GM18498 (cell line): ENCODE measurements around the gene TTC24.

ENCODE experiments used
- ATAC-seq: cut with Tn5 transposase; IDR thresholded peaks from one replicate; pipeline ENCODE4 v1.9.1; 2021; ENCODE audit warnings: mild to moderate bottlenecking, moderate library complexity; ENCODE audit not compliant: unreplicated experiment

Gene TTC24

GRCh38 chr1:156553860-156554485 lies 25.6 kb upstream of the TTC24 start:
- no peak for ATAC-seq

DNA sequence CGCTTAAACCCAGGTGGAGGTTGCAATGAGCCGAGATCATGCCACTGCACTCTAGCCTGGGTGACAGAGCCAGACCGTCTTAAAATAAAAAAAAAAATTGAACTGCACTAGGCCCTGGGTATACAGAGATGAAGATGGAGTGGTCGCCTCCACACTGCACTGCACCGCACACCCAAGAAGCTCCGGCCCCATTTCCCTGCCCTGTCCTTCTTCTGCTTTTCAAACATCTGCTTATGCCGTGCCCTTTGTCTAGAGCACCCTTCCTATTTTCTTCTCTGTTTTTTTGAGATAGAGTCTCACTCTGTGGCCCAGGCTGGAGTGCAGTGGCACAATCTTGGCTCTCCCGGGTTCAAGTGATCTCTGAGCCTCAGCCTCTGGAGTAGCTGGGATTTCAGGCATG lies 24.6 kb upstream of the TTC24 start:
- no peak for ATAC-seq

DNA sequence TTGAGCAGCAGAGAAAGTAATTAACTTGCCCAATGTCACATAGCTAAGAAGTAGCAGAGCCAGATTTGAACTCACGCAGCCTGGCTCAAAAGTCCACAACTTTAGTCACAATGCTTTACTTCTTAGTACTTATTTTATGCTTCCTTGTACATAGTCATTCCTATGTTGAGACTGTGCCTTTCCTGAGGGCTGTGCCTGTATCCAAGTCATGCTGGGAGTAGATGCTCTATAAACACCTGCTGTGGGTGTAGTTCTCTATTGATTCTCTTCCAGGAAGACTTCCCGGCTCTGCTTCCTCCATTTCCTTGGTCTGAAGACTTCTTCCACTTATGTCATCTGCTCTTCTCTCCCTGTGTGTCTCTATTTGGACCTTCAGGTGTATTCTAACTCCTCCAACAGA lies 23.8 kb upstream of the TTC24 start:
- ATAC-seq = no peak

- ATAC-seq = no peak
Measured at GRCh38 chr1:156556354-156556753, 23.2 kb upstream of the TTC24 start.

DNA sequence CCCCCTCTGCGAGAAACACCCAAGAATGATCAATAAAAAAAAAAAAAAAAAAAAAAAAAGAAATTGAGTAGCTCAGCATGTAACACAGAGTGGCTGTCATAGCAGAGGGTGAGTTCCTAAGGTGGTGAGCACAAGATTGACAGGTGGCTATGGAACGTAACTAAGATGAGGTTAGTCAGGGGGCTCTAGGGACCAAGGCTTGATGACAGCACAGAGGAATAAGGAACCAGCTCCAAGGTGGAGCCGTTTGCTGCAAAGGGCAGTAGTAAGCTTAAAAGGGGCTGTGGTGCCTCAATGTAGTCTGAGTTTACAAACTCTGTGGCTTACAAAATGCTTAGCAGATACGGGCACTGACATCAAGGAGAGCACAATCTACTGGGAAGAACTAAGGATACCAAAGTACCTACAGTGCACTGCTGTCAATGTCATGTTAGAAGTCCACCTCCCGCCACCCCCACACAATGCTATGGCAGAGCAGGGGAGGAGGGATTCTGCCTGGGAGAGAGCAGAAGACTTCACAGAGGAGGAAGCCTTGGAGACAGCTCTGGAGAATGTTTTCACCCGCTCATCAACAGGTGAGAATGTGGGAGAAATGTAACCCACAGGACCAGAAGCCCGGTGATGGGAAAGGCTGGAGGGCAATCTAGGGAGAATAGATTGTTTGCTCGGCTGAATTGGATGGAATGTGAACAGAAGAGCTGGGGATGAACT lies 20.3 kb upstream of the TTC24 start:
- no peak for ATAC-seq

DNA sequence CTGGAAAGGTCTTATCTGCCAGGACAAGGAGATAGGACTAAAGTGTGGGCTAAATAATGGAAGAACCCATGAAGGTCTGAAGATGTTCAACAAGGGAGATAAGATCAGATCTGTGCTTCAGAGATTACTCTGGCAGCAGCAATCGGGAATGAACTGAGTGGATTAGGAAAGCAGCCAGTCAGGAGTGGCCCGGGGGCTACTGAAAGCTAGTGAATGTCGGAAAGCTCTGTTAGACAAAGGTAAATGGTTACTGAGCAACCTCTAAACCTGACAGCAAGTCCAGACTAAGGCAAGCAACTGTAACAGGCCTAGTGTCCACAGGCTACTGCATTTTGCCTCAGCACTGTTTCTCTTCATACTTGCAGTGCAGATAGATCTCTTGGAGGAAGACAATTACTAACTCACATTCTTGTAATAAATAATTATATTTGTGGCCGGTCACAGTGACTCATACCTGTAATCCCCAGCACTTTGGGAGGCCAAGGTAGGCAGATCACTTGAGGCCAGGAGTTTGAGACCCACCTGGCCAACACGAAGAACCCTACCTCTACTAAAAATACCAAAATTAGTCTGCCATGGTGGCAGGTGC lies 19.6 kb upstream of the TTC24 start:
- no peak for ATAC-seq

DNA sequence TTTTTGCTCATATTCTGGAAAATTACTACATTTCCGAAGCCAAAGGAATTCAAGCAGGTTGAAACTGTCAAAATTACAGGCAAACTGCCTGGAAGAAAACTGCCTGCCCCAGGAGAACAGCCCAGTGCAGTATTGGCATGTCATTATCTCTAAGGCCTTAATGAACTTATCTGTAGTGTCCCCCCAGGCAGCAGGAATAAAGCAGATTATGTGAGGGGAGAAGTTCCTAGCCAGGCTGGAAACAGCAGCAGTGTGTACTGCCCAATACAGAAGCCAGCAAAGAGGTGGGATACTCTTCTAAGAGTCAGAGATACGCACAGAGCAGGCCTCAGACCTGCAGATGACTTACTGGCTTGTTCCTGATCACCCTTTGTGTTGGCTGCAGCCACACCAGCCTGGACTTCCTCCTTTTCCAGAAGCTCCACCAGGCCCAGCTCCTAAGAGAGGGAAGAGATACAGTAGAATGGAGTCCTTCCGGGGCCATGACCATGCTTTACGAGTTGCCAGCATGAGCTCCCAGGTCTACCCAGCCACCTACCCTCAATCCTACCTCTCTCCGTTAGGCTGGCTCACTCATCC lies 18.8 kb upstream of the TTC24 start:
- no peak for ATAC-seq

DNA sequence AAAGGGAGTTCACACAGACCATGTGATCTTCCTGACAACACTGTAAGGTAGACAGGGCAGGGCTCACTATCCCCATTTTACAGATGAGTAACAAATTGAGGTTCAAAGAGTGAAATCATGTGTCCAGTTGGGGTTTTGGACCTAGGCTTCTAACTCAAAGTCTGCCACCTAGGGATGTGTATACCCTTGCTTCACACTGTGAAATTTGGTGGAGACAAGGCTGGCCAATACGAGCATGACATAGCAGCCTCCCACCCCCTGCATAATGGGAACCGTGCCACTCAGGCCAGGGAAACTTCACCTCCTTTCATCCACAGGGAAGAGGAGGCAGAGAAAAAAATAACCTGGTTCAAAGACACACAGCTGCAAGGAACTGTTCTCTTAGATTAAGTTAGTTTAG lies 14.0 kb upstream of the TTC24 start:
- ATAC-seq = no peak

- no peak for ATAC-seq
Measured at GRCh38 chr1:156566436-156566835, 13.1 kb upstream of the TTC24 start.

DNA sequence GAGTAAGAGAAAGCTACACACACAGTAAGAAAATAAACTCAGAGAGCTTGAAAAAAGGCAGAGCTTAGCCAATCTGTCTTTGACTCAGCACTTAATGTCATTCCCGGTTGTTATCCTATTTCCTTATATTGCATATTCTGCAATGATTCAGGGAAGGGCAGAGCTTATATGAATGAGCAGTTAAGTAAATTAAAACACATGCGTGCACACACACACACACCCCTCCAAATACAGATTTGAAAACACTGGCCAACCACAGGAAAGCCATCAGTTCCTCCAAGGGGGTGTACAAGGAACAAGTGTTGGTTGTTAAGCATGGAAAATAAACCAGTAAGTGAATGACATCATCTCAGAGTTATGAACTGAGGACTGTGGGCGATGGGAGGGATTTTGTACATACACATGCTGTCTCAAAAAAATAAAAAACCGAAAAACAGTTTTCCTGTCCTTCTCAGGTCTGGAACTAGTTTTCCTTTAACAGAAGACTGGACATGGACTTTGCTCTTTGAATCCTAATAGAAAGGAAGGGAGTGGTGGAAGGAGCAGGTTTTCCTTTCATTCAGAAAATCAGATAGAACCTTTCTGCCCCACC lies 8.2 kb upstream of the TTC24 start:
- no peak for ATAC-seq

DNA sequence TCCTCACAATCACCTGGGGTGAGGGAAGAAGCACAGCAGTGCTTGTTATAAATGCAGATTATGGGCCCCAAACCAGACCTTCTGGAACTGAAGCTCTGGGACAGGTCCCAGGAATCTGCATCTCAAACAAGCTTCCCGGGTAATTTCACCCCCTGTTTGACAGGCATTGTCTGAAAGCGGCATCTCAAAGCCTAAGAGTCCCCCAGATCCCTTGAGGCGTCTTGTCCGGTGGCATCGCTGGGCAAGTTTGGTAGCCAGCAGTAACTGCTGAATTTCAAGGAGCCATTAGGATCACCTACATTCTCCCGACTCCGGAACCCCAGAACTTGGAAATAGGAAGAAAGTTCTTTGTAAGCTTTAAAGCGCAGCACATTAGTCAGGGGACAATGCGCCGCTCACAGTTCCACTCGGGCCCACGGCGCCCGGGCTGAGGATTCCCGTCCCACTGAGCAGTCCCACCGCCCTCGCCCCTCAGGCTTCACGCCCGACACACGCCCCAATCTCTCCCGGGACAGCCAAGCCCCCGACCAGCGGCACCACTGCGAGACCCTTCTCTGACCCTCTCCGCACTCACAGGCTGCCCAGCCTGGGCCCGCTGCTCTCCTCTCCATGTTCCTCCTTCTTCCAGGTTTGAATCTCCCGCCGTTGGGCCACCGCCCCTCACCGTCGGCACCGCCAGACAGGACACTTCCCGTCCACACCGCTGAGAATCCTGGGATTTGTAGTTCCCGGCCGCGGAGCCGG lies 7.4 kb upstream of the TTC24 start, which contains the start of gene IQGAP3:
IQGAP3 (minus strand) TSS at position 647 of the 744 bp plus-strand sequence; CDS start at position 611, 36 bp downstream.
- ATAC-seq = peak; percentile 80

DNA sequence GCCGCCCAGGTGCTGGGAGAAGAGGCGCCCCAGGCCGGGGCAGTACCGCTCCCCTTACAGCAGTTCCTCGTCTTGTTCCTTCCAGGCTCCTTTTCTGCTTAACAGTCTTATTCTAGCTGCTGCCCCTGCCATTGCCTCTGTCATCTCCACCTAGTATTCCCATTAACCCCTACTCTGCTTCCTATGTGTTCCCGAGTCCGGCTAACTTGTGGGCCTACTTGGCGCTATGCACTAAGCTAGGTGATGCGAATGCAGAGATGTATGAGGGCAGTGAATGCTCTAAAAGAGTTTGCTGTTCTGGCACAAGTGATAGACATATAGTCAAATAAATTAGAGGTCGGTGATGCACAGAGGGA lies 6.9 kb upstream of the TTC24 start:
- ATAC-seq = no peak

- ATAC-seq = no peak
Measured at GRCh38 chr1:156574039-156574633, 5.4 kb upstream of the TTC24 start.

DNA sequence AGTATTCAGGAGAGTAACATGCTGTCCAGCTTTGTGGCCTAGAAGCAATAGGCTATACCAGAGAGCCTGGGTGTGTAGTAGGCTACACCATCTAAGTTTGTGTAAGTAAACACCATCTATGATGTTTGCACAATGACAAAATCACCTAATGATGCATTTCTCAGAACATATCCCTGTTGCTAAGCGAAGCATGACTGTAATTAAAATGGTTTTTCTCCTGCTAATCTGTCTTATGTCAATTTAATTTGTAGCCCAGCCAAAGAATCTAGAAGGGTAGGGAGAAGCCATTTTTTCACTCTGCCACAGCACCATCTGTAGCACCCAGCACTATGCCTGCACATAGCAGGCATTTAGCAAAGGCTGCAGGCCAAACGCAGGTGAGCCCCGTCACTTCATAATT lies 2.0 kb upstream of the TTC24 start:
- no peak for ATAC-seq

DNA sequence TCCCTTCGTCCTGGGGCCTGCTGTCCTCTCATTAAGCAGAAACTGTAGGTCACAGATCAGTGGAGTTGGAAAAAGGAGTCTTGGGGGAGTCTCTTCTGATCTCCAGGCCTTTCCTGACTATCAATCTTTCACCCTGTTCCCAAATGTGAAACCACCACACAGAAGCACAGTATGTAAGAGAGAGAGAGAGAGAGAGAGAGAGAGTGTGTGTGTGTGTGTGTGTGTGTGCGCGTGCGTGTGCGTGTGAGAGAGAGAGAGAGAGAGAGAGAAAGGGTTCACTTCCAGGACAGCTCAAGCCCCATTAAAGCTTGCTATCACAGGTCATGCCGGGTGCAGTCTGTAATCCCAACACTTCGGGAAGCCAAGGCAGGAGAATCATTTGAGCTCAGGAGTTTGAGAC lies 1.5 kb upstream of the TTC24 start:
- ATAC-seq = no peak

DNA sequence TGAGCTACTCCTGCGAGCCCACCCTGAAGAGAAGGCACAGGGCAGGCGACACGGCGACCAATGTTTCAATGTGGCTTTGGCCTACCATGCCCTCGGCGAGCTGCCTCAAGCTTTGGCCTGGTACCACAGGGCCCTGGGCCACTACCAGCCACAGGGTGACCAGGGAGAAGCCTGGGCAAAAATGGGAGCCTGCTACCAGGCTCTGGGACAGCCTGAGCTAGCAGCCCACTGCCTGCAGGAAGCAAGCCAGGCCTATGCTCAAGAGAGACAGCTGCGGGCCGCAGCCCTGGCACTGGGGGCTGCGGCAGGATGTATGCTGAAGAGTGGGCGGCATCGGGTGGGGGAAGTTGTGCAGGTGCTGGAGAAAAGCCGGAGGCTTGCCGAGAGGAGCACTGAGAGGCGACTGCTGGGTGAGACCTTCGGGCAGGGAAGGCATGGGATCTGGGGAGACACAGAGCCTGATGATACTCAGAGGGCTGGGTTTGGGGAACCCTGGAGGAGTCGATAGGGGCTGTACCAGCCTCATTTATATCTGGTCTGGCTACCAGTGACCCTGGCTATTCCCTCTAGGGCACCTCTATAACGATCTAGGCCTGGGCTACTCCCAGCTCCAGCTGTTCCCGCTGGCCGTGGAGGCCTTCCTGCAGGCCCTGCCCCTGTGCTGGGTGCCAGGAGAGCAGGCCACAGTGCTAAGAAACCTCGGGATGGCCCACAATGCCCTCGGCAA lies 2.3 kb downstream of the TTC24 start:
- no peak for ATAC-seq

DNA sequence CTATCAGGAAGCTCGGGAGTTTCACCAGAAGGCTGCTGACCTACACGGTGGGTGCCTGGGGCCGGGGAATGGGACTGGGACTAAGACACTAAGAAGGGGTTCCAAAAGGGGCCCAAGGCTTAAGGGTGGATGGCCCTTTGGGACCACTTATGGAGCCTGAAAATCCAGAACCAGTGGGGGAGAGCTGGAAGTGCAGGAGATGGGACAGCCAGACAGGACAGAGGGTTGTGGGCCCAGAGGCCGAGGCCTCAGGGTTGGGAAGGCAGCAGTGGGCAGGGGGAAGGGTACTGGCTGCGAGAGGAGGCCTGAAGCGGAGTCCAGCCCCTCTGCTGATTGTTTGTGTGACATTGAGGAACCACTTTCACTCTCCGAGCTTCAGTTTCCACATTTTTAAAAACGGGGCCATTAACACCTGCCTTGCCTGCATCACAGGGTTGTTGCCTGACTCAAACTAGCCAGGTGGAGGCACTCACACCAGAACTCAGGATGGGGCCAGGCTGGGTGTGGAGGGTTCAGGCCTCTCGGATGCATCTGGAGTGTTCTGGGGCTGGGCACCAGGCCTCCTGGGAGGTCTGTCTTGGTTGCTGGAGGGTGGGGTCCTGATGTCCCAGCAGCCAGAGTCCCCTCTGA lies 3.0 kb downstream of the TTC24 start:
- no peak for ATAC-seq

GRCh38 chr1:156583821-156584622 lies 4.5 kb downstream of the TTC24 start:
- ATAC-seq = no peak

GRCh38 chr1:156584813-156585212 lies 5.3 kb downstream of the TTC24 start:
- no peak for ATAC-seq
